Brain microvascular endothelial cell (primary cell): ENCODE measurements around the gene FAM184B.

Experiments used
- DNase-seq: peaks from one replicate; pipeline ENCODE4 v3.0.0-alpha.2; 2020
- H3K27ac ChIP-seq: fragments of 250-450 bp; sonication (Bioruptor Pico); 2 replicates; pipeline ENCODE4 v1.5.1; 2020; ENCODE audit warnings: mild to moderate bottlenecking, moderate library complexity
- H3K27me3 ChIP-seq: fragments of 250-450 bp; sonication (Bioruptor Pico); replicated peaks from 2 replicates; pipeline ENCODE4 v1.5.1; 2020; ENCODE audit warnings: mild to moderate bottlenecking
- H3K36me3 ChIP-seq: fragments of 250-450 bp; sonication (Bioruptor Pico); replicated peaks from 2 replicates; pipeline ENCODE4 v1.5.1; 2020; ENCODE audit warnings: mild to moderate bottlenecking
- H3K4me3 ChIP-seq: 2 replicates; pipeline ENCODE4 v1.5.1; 2011; ENCODE audit warnings: low read depth, mild to moderate bottlenecking, control low read depth, low read length, moderate library complexity
- CTCF ChIP-seq: IDR thresholded peaks from 2 replicates; pipeline ENCODE4 v1.5.1; 2011; ENCODE audit warnings: low read depth, mild to moderate bottlenecking, moderate library complexity, low read length, control low read depth, inconsistent platforms; ENCODE audit errors: missing control alignments
- in situ Hi-C: cut with HindIII; loops from 2 replicates; pipeline ENCODE4 v1.10.0; 2017; ENCODE audit warnings: low sequenced_read_pairs, low pct_ligation_motif_present

The FAM184B gene

GRCh38 chr4:17584521-17585213 is 196.8 kb downstream of the FAM184B start:
- DNase-seq: no peak
- Histone ChIP-seq H3K4me3 (no peak overlapping the region), H3K27ac (no peak overlapping the region), H3K36me3 (peaks cover 44% of the 10 kb centered on the region), H3K27me3 (no peaks in the 10 kb centered on the region)
- in situ Hi-C loops: no loop called here
- no peak for TF ChIP-seq CTCF

- no peak for DNase-seq
- peaks cover 37% of the 10 kb centered on the region for H3K36me3 ChIP-seq
- H3K27me3 ChIP-seq: no peaks in the 10 kb centered on the region
- TF ChIP-seq CTCF: no peak
- in situ Hi-C loops: no loop called here
- H3K27ac ChIP-seq: no peak overlapping the region
- no peak overlapping the region for H3K4me3 ChIP-seq
These were observed 197.5 kb downstream of the FAM184B start for GRCh38 chr4:17583941-17584340.

GRCh38 chr4:17583276-17583675 is 198.1 kb downstream of the FAM184B start:
- H3K36me3 ChIP-seq: peaks cover 37% of the 10 kb centered on the region
- TF ChIP-seq CTCF: no peak
- in situ Hi-C loops: no loop called here
- H3K27me3 ChIP-seq: no peaks in the 10 kb centered on the region
- H3K27ac ChIP-seq: no peak overlapping the region
- DNase-seq: no peak
- no peak overlapping the region for H3K4me3 ChIP-seq

DNA sequence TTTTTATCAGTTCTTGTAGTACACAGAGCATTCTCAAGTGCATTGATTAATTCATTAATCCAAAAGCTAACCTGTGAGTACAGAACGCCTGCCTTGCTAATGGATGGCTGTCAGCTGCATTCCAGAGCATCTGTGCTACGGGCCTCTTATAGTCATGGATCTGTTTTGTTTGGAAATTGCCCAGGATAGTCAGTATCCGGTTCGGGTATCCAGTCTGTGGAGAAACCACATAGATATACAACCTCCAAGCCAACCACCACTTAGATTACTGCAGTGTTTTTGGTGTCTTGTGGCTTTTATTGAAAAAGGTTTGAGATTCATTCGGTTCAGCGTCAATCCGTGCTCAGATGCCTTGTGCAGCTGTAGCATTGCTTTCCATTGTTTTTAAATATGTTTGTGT is 200.5 kb downstream of the FAM184B start:
- H3K36me3 ChIP-seq: peaks cover 34% of the 10 kb centered on the region
- in situ Hi-C loops: no loop called here
- H3K27me3 ChIP-seq: no peaks in the 10 kb centered on the region
- TF ChIP-seq CTCF: no peak
- DNase-seq: peak; percentile 86
- H3K4me3 ChIP-seq: no peak overlapping the region
- no peak overlapping the region for H3K27ac ChIP-seq
